GM23248 (cell line): Measurements from ENCODE around the gene TEX264. TPM values are rescaled to one million over a fixed set of nuclear protein-coding genes. Genes with fewer than 3 reads are reported as not detected.

Source experiments
- DNase-seq: peaks from one replicate; pipeline ENCODE4 v3.0.0-alpha.2; 2015
- H2AFZ ChIP-seq: fragments of 200-600 bp; sonication (generic); 2 replicates; pipeline ENCODE4 v1.6.1; 2016; ENCODE audit warnings: antibody characterized with exemption
- H3F3A ChIP-seq: fragments of 200-600 bp; sonication (generic); 2 replicates; pipeline ENCODE4 v1.6.1; 2016; ENCODE audit warnings: mild to moderate bottlenecking, antibody characterized with exemption, mixed run types; ENCODE audit not compliant: insufficient read depth
- H3K27ac ChIP-seq: fragments of 200-600 bp; sonication (generic); 2 replicates; pipeline ENCODE4 v1.5.1; 2016; ENCODE audit warnings: mild to moderate bottlenecking
- H3K27me3 ChIP-seq: fragments of 200-600 bp; sonication (generic); replicated peaks from 2 replicates; pipeline ENCODE4 v1.6.1; 2016; ENCODE audit warnings: mild to moderate bottlenecking; ENCODE audit not compliant: insufficient read depth
- H3K36me3 ChIP-seq: fragments of 200-600 bp; sonication (generic); 2 replicates; pipeline ENCODE4 v1.6.1; 2016; ENCODE audit warnings: low read depth, mild to moderate bottlenecking
- H3K4me1 ChIP-seq: fragments of 200-600 bp; sonication (generic); 2 replicates; pipeline ENCODE4 v1.6.1; 2016; ENCODE audit warnings: mild to moderate bottlenecking; ENCODE audit not compliant: insufficient read depth
- H3K4me2 ChIP-seq: fragments of 200-600 bp; sonication (generic); one replicate; pipeline ENCODE4 v1.6.1; 2016; ENCODE audit warnings: mild to moderate bottlenecking; ENCODE audit not compliant: unreplicated experiment
- H3K4me3 ChIP-seq: fragments of 200-600 bp; sonication (generic); 2 replicates; pipeline ENCODE4 v1.5.1; 2016; ENCODE audit warnings: mild to moderate bottlenecking
- H3K79me2 ChIP-seq: fragments of 200-600 bp; sonication (generic); 2 replicates; pipeline ENCODE4 v1.6.1; 2016; ENCODE audit warnings: mild to moderate bottlenecking; ENCODE audit not compliant: insufficient read depth
- H3K9ac ChIP-seq: fragments of 200-600 bp; sonication (generic); 2 replicates; pipeline ENCODE4 v1.6.1; 2016; ENCODE audit warnings: mild to moderate bottlenecking
- H3K9me2 ChIP-seq: fragments of 200-600 bp; sonication (generic); 2 replicates; pipeline ENCODE4 v1.6.1; 2016; ENCODE audit warnings: mixed run types, mild to moderate bottlenecking, moderate library complexity; ENCODE audit not compliant: insufficient read depth
- H3K9me3 ChIP-seq: fragments of 200-600 bp; sonication (generic); one replicate; pipeline ENCODE4 v1.6.1; 2017; ENCODE audit warnings: low read depth
- H4K20me1 ChIP-seq: fragments of 200-600 bp; sonication (generic); 2 replicates; pipeline ENCODE4 v1.6.0; 2016; ENCODE audit not compliant: insufficient read depth
- EZH2 ChIP-seq: fragments of 200-600 bp; sonication (generic); IDR thresholded peaks from 2 replicates; pipeline ENCODE4 v1.6.1; 2018; ENCODE audit warnings: antibody characterized with exemption, mild to moderate bottlenecking; ENCODE audit not compliant: insufficient read depth, poor library complexity, severe bottlenecking
- EZH2phosphoT487 ChIP-seq: fragments of 200-600 bp; sonication (generic); IDR thresholded peaks from 2 replicates; pipeline ENCODE4 v1.6.1; 2018; ENCODE audit warnings: antibody characterized with exemption, moderate library complexity, mild to moderate bottlenecking, low read depth; ENCODE audit not compliant: insufficient read depth
- WGBS, 2 experiments: methylation state at CpG; one replicate each; pipeline ENCODE4 v1.1.6; 2015 to 2017; ENCODE audit warnings: low lambda C conversion rate in 2 of 2, low coverage in 1 of 2; ENCODE audit errors: missing lambda C conversion rate in 2 of 2; 5-methylcytosine and 5-hydroxymethylcytosine counted together
- in situ Hi-C: fragments of 300-500 bp; cut with MboI; formaldehyde crosslinking; loops from 2 replicates; pipeline ENCODE4 v1.15.0; 2020
- polyA plus RNA-seq: library from polyadenylated mRNA; unstranded; fragments of >200 nt; fragmentation: Nextera tagmentation; extraction: Ambion mirVana; gene quantifications from 2 replicates; pipeline ENCODE4 v1.2.1, GENCODE V29; 2016
- total RNA-seq: library from RNA; depleted of rRNA; stranded (reverse); fragments of >200 nt; shearing (Covaris generic); gene quantifications from 2 replicates; pipeline ENCODE4 v1.2.3, GENCODE V29; 2014

The TEX264 gene
- total and polyA plus RNA-seq, 2 experiments from 2014 or later, result 66.7 to 89.8 TPM

DNA sequence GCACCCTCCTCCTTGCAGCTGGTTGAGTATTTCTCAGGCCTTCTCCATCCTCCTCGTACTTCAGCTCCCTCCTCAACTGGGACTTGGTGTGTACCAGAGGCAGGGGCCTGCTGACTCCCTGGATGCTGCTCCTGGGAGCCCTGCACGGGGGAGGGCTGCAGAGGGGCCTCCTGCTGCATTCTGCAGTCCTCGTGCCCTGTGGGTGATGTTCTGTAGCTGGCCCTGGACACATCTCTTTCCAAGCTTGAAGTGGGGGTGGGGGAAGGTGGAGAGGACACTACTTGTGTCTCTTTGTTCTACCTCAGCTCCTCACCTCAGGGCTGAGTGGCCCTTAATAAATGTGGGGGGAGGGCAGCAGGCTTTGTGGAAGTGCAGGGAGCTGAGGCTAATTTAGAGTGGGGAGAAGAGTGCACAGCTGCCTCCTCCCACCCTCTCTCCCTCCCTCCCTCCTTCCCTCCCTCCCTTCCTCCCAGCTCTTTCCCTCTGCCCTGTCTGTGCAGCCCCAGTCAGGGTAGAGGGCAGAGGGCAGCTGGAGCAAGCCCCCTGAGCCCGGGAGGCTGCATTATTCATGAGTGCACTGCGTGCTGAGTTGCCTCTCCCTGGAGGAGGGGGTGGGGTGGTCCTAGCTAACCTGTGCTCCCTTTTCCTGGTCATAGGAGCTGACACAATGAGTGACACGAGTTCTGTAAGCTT is 32.2 kb downstream of the TEX264 start:
- no peak for DNase-seq
- Histone ChIP-seq H3F3A (no peaks in the 10 kb centered on the region), H3K36me3 (no peaks in the 10 kb centered on the region), H3K4me1 (no peaks in the 10 kb centered on the region), H3K4me2 (no peak overlapping the region), H3K27me3 (no peaks in the 10 kb centered on the region), H3K27ac (no peak overlapping the region), H3K4me3 (no peak overlapping the region), H3K79me2 (no peaks in the 10 kb centered on the region), H4K20me1 (no peaks in the 10 kb centered on the region), H3K9me2 (no peaks in the 10 kb centered on the region), H3K9ac (no peak overlapping the region), H2AFZ (no peak overlapping the region), H3K9me3 (no peaks in the 10 kb centered on the region)
- 65% methylated on average over 6 of the region's 6 CpGs for WGBS, 2 experiments
- in situ Hi-C loops, result no loop called here
- no peak for TF ChIP-seq EZH2
- TF ChIP-seq EZH2phosphoT487, result no peak

DNA sequence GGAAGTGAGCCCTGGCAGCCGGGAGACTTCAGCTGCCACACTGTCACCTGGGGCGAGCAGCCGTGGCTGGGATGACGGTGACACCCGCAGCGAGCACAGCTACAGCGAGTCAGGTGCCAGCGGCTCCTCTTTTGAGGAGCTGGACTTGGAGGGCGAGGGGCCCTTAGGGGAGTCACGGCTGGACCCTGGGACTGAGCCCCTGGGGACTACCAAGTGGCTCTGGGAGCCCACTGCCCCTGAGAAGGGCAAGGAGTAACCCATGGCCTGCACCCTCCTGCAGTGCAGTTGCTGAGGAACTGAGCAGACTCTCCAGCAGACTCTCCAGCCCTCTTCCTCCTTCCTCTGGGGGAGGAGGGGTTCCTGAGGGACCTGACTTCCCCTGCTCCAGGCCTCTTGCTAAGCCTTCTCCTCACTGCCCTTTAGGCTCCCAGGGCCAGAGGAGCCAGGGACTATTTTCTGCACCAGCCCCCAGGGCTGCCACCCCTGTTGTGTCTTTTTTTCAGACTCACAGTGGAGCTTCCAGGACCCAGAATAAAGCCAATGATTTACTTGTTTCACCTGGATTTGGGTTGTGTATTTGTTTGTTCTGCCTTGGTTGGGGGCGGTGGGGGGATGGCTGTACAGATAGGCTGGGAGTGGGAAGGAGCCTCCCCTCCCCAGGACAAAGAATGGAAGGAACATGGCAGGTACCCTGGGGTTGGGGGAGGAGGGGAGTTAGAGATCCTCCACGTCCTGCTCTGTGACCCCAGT is 32.9 kb downstream of the TEX264 start:
- Histone ChIP-seq H3K4me3 (no peak overlapping the region), H4K20me1 (no peaks in the 10 kb centered on the region), H3K36me3 (no peaks in the 10 kb centered on the region), H3K9me2 (no peaks in the 10 kb centered on the region), H3K4me1 (no peaks in the 10 kb centered on the region), H3K27ac (no peak overlapping the region), H3K27me3 (no peaks in the 10 kb centered on the region), H3K79me2 (no peaks in the 10 kb centered on the region), H3K4me2 (no peak overlapping the region), H3F3A (no peaks in the 10 kb centered on the region), H3K9me3 (no peaks in the 10 kb centered on the region), H3K9ac (no peak overlapping the region), H2AFZ (no peak overlapping the region)
- TF ChIP-seq EZH2 (no peak), EZH2phosphoT487 (no peak)
- 75 to 84% methylated on average over 12 of the region's 12 CpGs for WGBS, 2 experiments
- in situ Hi-C loops, result no loop called here
- no peak for DNase-seq

DNA sequence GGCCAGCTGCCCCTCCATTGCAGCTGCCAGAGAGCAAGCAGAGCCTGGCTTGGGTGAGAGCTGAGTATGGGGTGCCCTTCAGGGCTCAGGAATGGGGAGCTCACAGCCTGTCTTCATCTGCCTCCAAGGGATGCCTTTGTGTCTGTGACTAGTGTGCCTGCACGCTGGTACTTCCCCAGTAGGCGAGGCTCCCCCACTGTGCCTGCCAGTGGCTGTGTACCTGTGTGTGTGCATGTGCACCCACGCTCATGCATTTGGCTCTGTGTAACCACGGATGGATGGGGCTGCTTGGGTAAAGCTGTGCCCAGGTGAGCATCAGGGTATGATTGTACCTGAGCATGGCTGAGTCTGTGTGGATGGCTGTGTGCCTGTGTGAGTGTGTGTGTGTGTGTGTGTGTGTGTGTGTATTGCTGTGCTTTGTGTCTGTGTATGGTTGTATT is 33.5 kb downstream of the TEX264 start:
- Histone ChIP-seq H3K9me2 (no peaks in the 10 kb centered on the region), H3K4me1 (no peaks in the 10 kb centered on the region), H3K36me3 (no peaks in the 10 kb centered on the region), H3K4me2 (no peak overlapping the region), H3K79me2 (no peaks in the 10 kb centered on the region), H4K20me1 (no peaks in the 10 kb centered on the region), H3K4me3 (no peak overlapping the region), H3K27me3 (no peaks in the 10 kb centered on the region), H3K9me3 (no peaks in the 10 kb centered on the region), H3F3A (no peaks in the 10 kb centered on the region), H3K9ac (no peak overlapping the region), H2AFZ (no peak overlapping the region), H3K27ac (no peak overlapping the region)
- TF ChIP-seq EZH2, result no peak
- in situ Hi-C loops, result no loop called here
- DNase-seq, result no peak
- 88 to 93% methylated on average over 4 of the region's 4 CpGs for WGBS, 2 experiments

- Histone ChIP-seq H3K27me3 (no peaks in the 10 kb centered on the region), H3K9ac (no peak overlapping the region), H3K36me3 (no peaks in the 10 kb centered on the region), H3K27ac (no peak overlapping the region), H2AFZ (no peak overlapping the region), H3K9me2 (no peaks in the 10 kb centered on the region), H3K4me1 (no peaks in the 10 kb centered on the region), H4K20me1 (no peaks in the 10 kb centered on the region), H3K4me3 (no peak overlapping the region), H3F3A (no peaks in the 10 kb centered on the region), H3K4me2 (no peak overlapping the region), H3K9me3 (no peaks in the 10 kb centered on the region), H3K79me2 (no peaks in the 10 kb centered on the region)
- 71 to 75% methylated on average over 8 of the region's 8 CpGs for WGBS, 2 experiments
- in situ Hi-C loops, result no loop called here
- no peak for DNase-seq
- TF ChIP-seq EZH2 (no peak), EZH2phosphoT487 (no peak)
Measured at GRCh38 chr3:51705276-51706020, 34.4 kb downstream of the TEX264 start.
